HG03354 (cell line): ENCODE results near the gene PAPSS2.
"Not testable (repeated sequence)": the region's sequence is repeated elsewhere in the genome, so short reads cannot be mapped to it uniquely, and the experiment has no call there.

ENCODE experiments used
- ATAC-seq: cut with Tn5 transposase; IDR thresholded peaks from one replicate; pipeline ENCODE4 v1.9.1; 2021; ENCODE audit warnings: mild to moderate bottlenecking; ENCODE audit not compliant: unreplicated experiment, poor library complexity, severe bottlenecking

Gene PAPSS2

DNA sequence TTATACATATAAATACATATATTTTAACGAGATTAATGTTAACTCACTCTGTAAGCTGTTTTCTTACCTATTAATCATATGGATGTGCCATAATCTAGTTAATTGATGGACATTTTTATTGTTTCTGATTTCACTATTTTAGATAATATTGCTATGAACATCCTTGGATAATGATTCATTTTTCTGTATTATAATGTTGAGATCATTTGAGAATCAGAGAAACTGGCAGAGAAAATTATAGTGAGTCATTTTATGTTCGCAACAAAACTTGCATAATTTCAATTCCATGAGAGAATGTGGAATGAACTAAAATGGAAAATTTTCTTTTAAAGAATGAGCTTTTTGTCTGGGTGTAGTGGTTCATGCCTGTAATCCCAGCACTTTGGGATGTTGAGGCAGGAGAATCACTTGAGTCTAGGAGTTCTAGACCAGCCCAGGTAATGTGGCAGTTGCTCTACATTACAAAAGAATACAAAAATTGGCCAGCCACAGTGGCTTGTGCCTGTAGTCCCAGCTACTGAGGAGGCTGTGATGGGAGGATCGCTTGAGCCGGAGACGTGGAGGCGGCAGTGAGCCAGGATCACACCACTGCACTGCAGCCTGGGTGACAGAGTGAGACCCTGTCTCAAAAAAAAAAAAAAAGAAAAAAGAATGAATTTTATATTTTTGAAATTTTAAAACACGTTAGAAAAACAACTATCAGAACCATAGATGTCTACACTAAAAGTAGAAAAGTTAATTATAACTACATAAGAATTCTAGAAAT lies 40.5 kb downstream of the PAPSS2 start:
- ATAC-seq, result no peak

DNA sequence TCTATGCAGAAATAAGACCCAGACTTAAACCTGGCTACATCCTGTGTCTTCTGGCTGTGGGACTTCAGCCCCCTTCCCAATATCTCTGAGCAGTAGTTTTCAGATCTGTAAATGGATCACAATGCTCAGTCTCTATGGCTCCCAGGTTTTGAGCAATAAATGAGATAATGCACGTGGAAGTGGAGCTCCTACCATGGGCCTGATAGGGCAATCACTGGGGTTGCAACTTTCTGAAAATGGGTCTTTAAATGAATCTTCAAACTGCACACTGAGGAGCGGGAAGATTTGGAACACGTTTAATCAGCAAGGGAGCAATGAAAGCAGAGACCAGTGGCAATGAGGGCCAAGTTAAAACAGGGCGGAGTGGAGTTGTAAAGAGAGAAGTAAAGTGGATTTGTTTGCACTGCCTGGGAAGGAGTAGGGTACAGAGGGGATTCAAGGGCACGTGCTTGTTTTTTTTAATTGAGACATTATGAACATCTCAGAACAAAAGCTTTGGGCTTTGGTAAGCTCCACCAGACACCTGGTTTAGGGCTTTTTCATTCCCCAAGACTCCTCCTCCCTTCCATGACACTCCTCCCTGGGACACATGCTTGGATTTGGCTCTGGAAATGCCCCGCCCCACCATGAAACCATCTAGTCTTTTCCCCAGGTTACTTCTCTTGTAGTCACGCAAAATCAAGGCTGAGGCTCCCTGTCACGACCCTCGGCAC lies 42.7 kb downstream of the PAPSS2 start:
- ATAC-seq, result no peak

DNA sequence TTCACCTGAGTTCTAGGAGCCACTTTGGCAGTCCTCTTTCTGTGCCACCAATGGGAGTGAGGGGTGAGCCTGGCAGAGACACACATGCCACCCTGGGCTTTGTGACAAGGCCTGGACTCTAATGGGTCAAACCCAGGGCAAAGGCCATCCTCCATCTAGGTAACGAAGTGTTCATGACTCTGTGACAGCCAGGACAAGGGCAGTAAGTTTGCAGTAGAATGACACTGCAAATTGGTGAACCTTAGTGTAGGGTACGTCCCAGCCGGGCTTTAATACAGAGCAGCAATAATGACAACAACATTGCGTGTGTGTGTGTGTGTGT lies 43.3 kb downstream of the PAPSS2 start:
- ATAC-seq, result no peak

DNA sequence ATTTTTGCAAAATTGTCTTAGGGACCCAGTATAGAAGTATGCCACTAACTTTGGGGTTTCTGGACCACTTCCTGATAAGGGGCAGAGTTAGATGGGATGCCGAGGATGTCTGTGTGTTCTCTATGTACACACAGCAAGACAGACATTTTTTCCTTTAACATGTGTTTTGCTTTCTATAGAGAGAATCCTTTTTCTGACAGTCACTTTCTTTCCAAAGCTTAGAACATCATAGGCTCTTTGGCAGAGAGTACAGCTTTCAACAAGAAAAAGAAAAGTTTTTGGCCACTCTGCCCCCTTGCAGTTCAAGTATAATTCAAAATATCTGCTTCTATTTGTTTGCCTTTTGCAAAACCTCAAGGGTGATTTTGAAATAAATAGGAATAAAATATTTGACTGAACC lies 44.1 kb downstream of the PAPSS2 start:
- ATAC-seq, result no peak

DNA sequence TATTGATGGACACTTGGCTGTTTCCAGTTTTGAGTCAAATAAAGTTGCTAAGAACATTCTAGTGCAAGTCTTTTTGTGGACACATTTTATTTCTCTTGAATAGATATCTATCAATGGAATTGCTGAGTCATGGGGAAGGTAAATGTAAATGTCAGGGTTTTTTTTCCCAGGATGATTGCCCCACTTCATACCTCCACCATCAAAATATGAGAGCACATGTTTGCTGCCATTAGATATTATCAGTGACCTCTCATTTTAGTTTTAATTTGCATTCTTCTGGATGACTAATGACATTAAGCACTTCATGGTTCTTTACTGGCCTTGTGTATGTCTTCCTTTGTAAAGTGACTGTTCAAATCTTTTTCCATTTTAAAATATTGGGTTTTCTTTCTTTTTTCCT lies 45.7 kb downstream of the PAPSS2 start:
- ATAC-seq, result no peak

DNA sequence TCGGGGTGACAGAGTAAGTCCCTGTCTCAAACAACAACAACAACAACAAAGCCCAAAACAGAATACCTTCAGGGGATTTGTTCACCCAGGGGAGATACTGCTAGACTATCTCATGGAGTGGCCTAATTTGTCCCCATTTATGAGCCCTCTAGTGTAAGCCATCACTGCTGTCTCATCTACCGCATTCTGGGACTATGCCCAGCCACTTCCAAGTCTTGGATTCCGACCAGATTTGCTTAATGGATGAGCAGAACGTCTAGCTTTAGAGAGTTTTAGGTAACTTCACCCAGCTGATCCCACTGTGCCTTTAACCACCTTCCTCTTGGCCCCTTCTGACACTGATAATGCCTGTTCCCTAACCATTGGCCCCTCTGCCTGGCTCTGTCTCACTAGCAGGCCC lies 47.1 kb downstream of the PAPSS2 start:
- no peak for ATAC-seq

DNA sequence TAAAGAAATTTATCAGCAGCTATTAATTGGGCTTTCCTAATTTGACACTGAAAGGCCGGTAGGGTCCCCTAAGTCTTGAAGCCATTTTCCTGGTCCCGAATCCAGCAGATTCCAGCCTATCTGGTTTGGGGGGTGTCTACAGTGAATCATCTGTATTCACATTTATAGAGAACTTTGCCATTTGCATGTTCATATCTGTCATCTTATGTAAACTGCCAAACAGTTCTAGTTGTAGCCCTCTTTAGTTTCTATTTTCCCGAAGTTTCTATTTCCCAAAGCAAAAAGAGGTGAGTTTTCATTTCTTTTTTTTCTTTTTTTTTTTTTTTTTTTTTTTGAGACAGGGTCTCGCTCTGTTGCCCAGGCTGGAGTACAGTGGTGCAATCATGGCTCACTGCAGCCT lies 47.6 kb downstream of the PAPSS2 start:
- no peak for ATAC-seq

DNA sequence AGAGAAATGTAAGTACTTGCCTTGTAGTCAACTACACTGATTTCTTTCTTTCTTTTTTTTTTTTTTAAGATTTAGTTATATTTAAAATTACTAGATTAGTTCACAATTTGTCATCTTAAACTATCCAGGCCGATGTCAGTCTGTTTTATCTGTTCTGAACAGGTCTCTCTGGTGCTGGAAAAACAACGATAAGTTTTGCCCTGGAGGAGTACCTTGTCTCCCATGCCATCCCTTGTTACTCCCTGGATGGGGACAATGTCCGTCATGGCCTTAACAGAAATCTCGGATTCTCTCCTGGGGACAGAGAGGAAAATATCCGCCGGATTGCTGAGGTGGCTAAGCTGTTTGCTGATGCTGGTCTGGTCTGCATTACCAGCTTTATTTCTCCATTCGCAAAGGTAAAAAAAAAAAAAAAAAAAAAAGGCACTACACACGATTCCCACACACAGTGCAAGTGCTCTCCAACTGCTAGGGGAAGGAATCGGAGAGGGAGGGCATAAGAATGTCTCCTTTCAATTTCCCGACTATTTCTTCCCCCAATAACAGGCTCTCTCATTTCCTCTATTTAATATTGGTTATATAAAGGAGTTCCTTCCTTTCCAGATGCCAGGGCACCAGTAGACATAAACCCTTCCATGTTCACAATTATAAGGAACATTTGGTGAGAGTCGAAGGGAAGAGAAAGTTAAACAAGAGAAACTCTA lies 53.4 kb downstream of the PAPSS2 start:
- ATAC-seq, result no peak

DNA sequence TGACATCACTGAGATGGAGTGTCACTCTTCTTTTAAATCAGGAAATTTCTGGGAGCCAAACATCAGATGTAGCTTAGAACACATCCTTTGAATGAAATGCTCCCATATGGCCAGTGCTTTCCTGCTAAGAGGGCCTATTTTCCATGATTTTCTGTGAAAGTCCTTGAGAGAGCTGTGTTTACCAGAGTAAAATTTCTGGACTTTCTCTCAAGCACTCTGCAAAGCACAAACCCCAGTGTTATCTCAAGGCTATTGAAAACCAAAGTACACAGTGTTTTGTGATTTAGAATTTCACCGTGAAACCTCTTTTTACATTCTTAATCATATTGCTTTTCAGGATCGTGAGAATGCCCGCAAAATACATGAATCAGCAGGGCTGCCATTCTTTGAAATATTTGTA lies 54.0 kb downstream of the PAPSS2 start:
- no peak for ATAC-seq

DNA sequence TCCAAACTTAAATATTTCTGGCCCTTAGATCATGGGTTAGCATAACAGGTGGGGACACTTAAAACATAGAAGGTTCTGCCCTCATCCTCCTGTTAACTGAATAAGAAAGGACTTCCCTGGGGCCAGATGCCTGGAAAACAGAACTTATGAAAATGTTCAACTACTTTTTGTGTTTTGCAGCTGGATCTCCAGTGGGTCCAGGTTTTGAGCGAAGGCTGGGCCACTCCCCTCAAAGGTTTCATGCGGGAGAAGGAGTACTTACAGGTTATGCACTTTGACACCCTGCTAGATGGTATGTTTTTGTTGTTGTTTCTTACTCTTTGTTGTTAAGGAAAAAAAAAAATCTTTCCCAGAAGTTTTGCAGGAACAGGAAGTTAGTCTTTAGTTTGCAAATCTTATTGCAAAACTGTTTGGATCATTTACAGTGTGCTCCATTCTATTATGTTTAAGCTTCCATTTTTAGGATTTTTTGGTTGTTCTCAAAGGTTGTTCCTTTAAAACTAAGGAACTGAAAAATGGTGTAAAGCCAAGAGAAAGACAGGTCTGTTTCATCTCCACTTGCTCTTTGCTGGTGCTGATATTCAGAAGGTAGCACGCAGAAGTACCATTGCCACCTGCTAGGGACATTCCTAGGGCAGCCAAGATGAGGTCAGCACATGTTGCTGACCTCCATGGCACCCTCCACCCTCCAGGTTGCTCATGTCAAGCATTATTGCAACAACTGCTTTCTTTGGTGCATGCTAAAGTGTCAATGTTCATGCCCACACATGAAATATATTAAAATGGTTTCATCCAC lies 56.1 kb downstream of the PAPSS2 start:
- ATAC-seq, result no peak

DNA sequence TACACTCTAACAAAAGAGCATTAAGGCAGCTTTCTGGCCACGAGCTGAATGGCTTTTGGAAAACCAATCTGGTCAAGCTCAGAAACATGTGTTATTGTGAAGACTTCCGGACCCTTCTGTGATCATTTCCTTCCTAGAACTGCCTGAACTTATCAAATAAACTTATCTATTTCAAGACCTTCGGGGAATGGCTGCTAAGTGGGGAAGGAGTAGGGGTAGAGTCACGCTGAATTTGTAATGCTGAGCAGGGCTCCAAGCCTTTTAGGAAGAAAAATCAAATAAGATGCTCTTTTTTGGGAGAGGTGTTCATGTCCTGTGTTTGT lies 56.6 kb downstream of the PAPSS2 start:
- ATAC-seq, result no peak

DNA sequence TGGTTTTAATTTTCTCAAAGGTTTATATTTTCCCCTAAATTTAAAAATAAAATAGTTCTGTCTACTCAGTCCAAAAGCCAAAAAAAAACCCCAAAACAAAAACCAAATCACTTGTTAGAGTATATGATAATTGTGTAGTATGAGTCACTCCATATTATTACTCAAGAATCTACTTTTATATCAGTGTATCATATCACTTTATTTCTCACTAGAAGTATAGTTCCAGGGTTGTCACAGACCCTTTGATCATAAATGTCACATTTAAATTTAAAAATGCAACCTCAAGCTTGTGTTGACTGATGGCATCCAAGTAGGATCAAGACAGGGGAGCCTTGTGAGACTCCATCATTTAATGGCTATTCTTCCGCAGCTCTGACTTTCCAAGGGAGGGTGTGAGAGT lies 61.0 kb downstream of the PAPSS2 start:
- ATAC-seq, result no peak

DNA sequence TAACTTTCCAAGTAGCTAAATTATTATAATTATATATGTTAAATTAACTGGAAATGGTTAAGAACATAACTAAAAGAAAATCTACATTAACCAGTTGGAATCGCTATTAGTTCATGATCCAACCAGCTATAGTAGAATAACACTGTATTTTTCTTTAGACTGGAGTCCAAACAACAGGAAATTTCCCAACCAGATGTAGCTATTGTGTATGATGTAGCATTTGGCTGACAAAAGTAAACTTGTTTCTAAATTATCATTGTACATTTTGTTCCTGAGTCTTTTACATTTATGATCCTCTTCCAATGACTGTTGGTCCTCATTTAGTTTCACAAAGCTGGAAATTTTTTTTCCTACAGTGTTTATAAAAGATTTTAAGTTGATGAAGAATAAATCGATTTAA lies 62.1 kb downstream of the PAPSS2 start:
- no peak for ATAC-seq

DNA sequence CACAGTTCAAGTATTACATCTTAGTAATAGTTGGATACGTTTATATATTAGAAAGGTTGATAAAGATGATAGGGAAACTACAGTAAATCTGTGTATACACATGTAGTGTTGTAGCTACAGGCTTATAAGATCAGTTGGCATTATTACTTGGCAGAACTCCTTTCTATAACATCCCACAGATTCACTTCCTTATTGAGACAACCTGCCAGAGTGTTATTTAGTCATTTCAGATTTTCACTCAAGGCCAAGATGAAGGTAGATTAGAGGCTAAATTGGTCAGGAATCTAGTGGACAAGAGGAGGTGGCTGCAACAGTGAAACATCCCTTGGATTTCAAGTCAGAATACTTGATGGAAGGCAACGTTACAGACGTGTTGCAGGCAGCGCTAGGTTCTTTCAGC lies 63.0 kb downstream of the PAPSS2 start:
- no peak for ATAC-seq

DNA sequence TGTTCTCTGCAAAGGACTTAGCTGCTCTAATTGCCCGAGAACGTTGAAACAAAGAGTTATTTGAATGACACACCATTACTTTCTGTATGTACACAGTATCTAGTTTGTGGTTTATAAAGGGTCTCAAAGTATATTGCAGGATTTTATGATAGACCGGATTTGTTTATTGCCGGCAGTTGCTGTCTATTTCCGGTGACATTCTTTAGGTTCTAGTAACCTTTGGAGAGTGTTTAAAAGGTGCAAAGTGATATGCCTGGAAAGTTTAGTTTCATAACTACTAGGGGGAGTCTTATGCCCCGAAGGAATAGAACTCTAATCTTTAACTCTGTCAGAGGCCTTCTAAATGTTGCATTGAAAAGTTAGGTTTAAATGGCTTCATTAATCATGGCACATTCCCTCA lies 63.8 kb downstream of the PAPSS2 start:
- ATAC-seq, result no peak

DNA sequence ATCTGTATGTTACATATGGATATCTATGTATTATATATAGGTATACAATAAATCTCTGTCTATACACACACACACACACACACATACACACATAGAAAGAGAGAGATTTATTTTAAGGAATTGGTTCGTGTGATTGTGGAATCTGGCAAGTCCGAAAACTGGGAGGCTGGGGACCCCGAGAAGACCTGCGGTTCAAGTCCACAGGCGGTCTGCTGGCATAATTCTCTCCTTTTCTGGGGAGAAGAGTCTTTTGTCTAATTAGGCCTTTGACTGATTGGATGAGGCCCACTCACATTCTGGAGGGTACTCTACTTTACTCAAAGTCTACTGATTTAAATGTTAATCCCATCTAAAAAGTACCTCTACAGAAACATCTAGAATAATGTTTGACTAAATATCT lies 65.1 kb downstream of the PAPSS2 start:
- ATAC-seq, result no peak

DNA sequence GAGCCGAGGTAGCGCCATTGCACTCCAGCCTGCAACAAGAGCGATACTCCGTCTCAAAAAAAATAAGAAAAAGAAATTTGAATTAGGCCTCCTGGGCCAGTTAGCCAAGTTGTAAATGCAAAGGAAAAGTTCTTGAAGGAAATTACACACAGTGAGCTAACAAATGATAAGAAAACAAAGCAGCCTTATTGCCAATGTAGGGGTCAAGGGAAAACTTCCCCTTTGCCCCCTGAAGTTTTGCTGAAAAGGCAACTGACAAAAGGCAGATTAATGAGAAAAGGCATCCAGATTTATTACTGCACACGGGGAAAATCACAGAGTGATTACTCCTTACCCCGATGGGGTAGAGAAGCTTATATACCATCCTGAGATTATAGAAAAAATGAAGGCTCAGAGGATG lies 70.3 kb downstream of the PAPSS2 start:
- ATAC-seq, result no peak

DNA sequence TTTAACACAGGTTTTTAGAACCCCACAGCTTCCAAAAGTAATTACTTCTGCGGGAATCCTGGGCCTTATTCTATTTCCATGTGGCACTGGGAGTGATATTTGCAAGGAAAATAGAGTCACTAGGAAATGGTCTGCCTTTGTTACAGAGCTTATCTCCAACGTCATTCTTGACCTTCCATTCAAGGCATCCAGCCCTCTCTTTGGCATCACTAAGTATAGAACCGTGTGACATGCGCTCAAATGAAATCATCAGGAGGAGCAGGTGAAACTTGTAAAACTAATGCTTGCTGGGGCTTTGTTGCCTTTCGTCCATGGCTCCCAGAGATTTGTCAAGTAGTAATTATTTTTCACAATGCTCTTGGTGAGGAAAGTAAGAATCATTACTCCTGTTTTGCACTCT lies 73.4 kb downstream of the PAPSS2 start:
- no peak for ATAC-seq

DNA sequence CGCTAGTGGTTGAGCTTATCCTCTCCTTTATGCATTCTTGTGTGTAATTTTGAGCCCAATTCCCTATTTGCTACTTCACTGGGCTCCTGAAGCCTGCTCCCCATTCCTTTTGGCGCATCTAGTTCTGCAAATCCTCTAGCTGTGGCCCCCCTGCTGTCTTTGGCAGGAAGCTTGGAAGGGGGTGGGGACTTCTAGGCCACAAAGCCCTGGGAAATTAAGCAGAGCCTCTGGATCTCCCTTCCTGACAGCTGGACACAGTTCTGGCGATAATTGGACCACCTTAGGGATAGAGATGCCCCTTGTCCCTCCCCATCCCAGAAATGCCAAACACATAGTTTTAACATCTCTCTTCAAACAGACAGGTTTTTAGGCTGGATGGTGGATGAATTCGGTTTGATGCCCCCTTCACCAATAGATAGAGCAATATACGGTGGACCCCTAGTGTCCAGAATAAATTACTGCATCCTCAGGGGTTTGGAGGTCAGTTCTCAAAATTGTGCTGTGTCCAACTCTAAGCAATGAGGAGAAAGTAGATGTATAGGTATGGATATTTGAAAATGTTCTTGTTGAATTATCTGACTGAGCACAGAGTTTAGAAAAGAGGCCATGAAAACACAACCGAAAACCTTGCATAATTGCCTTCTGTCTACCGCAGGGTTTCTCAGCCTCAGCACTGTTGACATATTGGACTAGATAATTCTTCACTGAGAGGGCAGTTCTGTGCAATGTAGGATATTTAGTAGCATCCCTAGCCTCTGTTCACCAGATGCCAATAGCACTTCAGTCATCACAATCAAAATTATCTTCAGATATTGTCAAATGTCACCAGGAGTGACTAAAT lies 75.5 kb downstream of the PAPSS2 start:
- ATAC-seq, result peak; percentile 66

DNA sequence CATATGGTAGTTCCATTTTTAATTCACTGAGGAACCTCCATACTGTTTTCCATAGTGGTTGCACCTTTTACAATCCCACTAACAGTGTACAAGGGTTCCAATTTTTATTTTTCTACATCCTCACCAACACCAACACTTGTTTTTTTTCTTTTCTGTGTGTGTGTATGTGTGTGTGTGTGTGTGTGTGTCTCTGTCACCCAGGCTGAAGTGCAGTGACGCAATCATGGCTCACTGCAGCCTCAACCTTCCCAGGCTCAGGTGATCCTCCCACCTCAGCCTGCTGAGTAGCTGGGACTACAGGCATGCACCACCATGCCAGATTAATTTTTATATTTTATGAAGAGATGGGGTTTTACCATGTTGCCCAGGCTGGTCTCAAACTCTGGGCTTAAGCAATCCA lies 78.6 kb downstream of the PAPSS2 start:
- not testable (repeated sequence) for ATAC-seq
